HepG2 (cell line): ENCODE measurements around the gene DNAL4. TPM values are rescaled to one million over a fixed set of nuclear protein-coding genes. Genes with fewer than 3 reads are reported as not detected.
A peak's percentile ranks its signal among the peaks of the same experiment; 100 is the strongest.

Experiments used
- ETV6 ChIP-seq: sonication (generic); formaldehyde crosslinking; conservative IDR thresholded peaks from 2 replicates; pipeline ENCODE4 v1.4.0; 2020; ENCODE audit warnings: missing genetic modification reagents
- FIP1L1 ChIP-seq: fragments of 200-400 bp; formaldehyde crosslinking; IDR thresholded peaks from 2 replicates; pipeline ENCODE4 v1.6.1; 2018; ENCODE audit warnings: low read depth, mild to moderate bottlenecking, low read length, moderate library complexity, borderline replicate concordance; ENCODE audit not compliant: insufficient read depth
- FOXP4 ChIP-seq: sonication (generic); formaldehyde crosslinking; IDR thresholded peaks from 2 replicates; pipeline ENCODE4 v1.4.0; 2020; ENCODE audit warnings: missing genetic modification reagents
- HDAC6 ChIP-seq: fragments of 200-600 bp; sonication (generic); IDR thresholded peaks from 2 replicates; pipeline ENCODE4 v1.7.0; 2017; ENCODE audit warnings: mild to moderate bottlenecking, antibody characterized with exemption, low read length, low read depth
- HOXA3 ChIP-seq: sonication (generic); formaldehyde crosslinking; IDR thresholded peaks from 2 replicates; pipeline ENCODE4 v1.5.0; 2020; ENCODE audit warnings: missing genetic modification reagents
- MIXL1 ChIP-seq: IDR thresholded peaks from 2 replicates; pipeline ENCODE4 v1.6.1; 2016
- MTF1 ChIP-seq: sonication (generic); formaldehyde crosslinking; IDR thresholded peaks from 2 replicates; pipeline ENCODE4 v1.5.0; 2020; ENCODE audit warnings: missing genetic modification reagents
- NFKB2 ChIP-seq: sonication (generic); formaldehyde crosslinking; IDR thresholded peaks from 2 replicates; pipeline ENCODE4 v1.4.0; 2020; ENCODE audit warnings: missing genetic modification reagents, borderline replicate concordance
- NFKBIZ ChIP-seq: IDR thresholded peaks from 2 replicates; pipeline ENCODE4 v1.6.1; 2018; ENCODE audit warnings: missing genetic modification reagents, missing compliant biosample characterization
- NFRKB ChIP-seq: fragments of 450-650 bp; IDR thresholded peaks from 2 replicates; pipeline ENCODE4 v1.6.1; 2017
- NR3C1 ChIP-seq: sonication (generic); formaldehyde crosslinking; IDR thresholded peaks from 2 replicates; pipeline ENCODE4 v1.4.0; 2020; ENCODE audit warnings: missing genetic modification reagents
- ZBTB1 ChIP-seq: sonication (generic); formaldehyde crosslinking; IDR thresholded peaks from 2 replicates; pipeline ENCODE4 v1.4.0; 2020; ENCODE audit warnings: missing genetic modification reagents, borderline replicate concordance
- ZEB1 ChIP-seq: IDR thresholded peaks from 2 replicates; pipeline ENCODE4 v1.6.1; 2012; ENCODE audit warnings: mild to moderate bottlenecking, low read depth, inconsistent platforms; ENCODE audit not compliant: insufficient replicate concordance
- ZFAT ChIP-seq: sonication (generic); formaldehyde crosslinking; conservative IDR thresholded peaks from 2 replicates; pipeline ENCODE4 v1.8.1; 2023; ENCODE audit warnings: missing genetic modification reagents, inconsistent platforms
- ZFP62 ChIP-seq: sonication (generic); formaldehyde crosslinking; IDR thresholded peaks from 2 replicates; pipeline ENCODE4 v1.4.0; 2020; ENCODE audit warnings: missing genetic modification reagents
- ZNF207 ChIP-seq: fragments of 450-650 bp; IDR thresholded peaks from 2 replicates; pipeline ENCODE4 v1.6.1; 2016; ENCODE audit warnings: antibody characterized with exemption, borderline replicate concordance
- ZNF605 ChIP-seq: sonication (generic); formaldehyde crosslinking; IDR thresholded peaks from 2 replicates; pipeline ENCODE4 v1.8.0; 2022; ENCODE audit warnings: mild to moderate bottlenecking, missing genetic modification reagents
- ZNF644 ChIP-seq: IDR thresholded peaks from 2 replicates; pipeline ENCODE4 v1.6.1; 2016; ENCODE audit warnings: low read depth
- ZNF652 ChIP-seq: IDR thresholded peaks from 2 replicates; pipeline ENCODE4 v1.6.1; 2016; ENCODE audit warnings: low read depth, borderline replicate concordance
- ZNF776 ChIP-seq: sonication (generic); formaldehyde crosslinking; IDR thresholded peaks from 2 replicates; pipeline ENCODE4 v1.4.0; 2020; ENCODE audit warnings: mild to moderate bottlenecking, missing genetic modification reagents
- ZNF777 ChIP-seq: sonication (generic); formaldehyde crosslinking; IDR thresholded peaks from 2 replicates; pipeline ENCODE4 v1.4.0; 2020; ENCODE audit warnings: missing genetic modification reagents
- ZNF780A ChIP-seq: sonication (generic); formaldehyde crosslinking; IDR thresholded peaks from 2 replicates; pipeline ENCODE4 v1.8.0; 2022; ENCODE audit warnings: mild to moderate bottlenecking, missing genetic modification reagents, moderate library complexity
- ZNF879 ChIP-seq: sonication (generic); formaldehyde crosslinking; IDR thresholded peaks from 2 replicates; pipeline ENCODE4 v1.8.1; 2023; ENCODE audit warnings: missing genetic modification reagents
- polyA plus RNA-seq, 8 experiments: library from polyadenylated mRNA; depleted of rRNA in 3 of 8; stranded (reverse) in 7 of 8; unstranded in 1 of 8; fragments of >200 nt; fragmentation: Illumina TruSeq in 4 of 8; extraction: Trizol in 4 of 8; gene quantifications; 2 replicates each; pipeline versions ENCODE4 v1.2.1 to v1.2.3, GENCODE V29; 2011 to 2016; ENCODE audit warnings: low read depth in 4 of 8, missing spikeins in 1 of 8, mixed read lengths in 1 of 8; ENCODE audit not compliant: insufficient read depth in 1 of 8
- total RNA-seq, 5 experiments: library from RNA; depleted of rRNA; stranded (reverse); fragments of >200 nt; fragmentation: Illumina TruSeq; extraction: Trizol; gene quantifications; 2 replicates each; pipeline ENCODE4 v1.2.3, GENCODE V29; 2016; ENCODE audit warnings: low read depth in 1 of 5
- TF ChIP-seq, protein P1 (sequence below): sonication (generic); formaldehyde crosslinking; IDR thresholded peaks from 2 replicates; pipeline ENCODE4 v1.4.0; 2020; ENCODE audit warnings: missing genetic modification reagents
- TF ChIP-seq, protein P2 (sequence below): IDR thresholded peaks from 2 replicates; pipeline ENCODE4 v1.6.1; 2016

Gene DNAL4
- total and polyA plus RNA-seq, 2 of the 13 experiments (the other 11 are each of a cell fraction or from before 2014, with no cell fraction given), result 8.0 to 10.7 TPM

- TF ChIP-seq, protein P1, sequence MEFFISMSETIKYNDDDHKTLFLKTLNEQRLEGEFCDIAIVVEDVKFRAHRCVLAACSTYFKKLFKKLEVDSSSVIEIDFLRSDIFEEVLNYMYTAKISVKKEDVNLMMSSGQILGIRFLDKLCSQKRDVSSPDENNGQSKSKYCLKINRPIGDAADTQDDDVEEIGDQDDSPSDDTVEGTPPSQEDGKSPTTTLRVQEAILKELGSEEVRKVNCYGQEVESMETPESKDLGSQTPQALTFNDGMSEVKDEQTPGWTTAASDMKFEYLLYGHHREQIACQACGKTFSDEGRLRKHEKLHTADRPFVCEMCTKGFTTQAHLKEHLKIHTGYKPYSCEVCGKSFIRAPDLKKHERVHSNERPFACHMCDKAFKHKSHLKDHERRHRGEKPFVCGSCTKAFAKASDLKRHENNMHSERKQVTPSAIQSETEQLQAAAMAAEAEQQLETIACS, result no peak
- TF ChIP-seq ZNF207 (no peak), ZNF879 (CRISPR knock-in tag) (no peak), HDAC6 (no peak), ZNF605 (CRISPR knock-in tag) (no peak), ZFP62 (no peak), ZBTB1 (CRISPR knock-in tag) (no peak), ZFAT (CRISPR knock-in tag) (no peak), FOXP4 (0 out of 2 replicates have a peak, but pooled peaks have one; percentile 14), NFKB2 (CRISPR knock-in tag) (no peak), ZEB1 (no peak), MTF1 (CRISPR knock-in tag) (no peak), ZNF644 (CRISPR knock-in tag) (no peak), ZNF776 (CRISPR knock-in tag) (no peak), ZNF780A (CRISPR knock-in tag) (no peak), ZNF777 (CRISPR knock-in tag) (peak; percentile 0; the same call in 1 of the 2 replicates), NR3C1 (CRISPR knock-in tag) (no peak), HOXA3 (CRISPR knock-in tag) (0 out of 2 replicates have a peak, but pooled peaks have one; percentile 7), NFKBIZ (no peak), MIXL1 (CRISPR knock-in tag) (no peak), NFRKB (no peak), ZNF652 (CRISPR knock-in tag) (no peak), FIP1L1 (no peak), ETV6 (CRISPR knock-in tag) (0 out of 2 replicates have a peak, but pooled peaks have one; percentile 59)
- TF ChIP-seq, protein P2, sequence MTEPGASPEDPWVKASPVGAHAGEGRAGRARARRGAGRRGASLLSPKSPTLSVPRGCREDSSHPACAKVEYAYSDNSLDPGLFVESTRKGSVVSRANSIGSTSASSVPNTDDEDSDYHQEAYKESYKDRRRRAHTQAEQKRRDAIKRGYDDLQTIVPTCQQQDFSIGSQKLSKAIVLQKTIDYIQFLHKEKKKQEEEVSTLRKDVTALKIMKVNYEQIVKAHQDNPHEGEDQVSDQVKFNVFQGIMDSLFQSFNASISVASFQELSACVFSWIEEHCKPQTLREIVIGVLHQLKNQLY (CRISPR knock-in tag), result no peak
Observed at GRCh38 chr22:38755911-38756532, 37.9 kb downstream of the DNAL4 start, which contains the start of gene SUN2 (continued).
